Measurements from ENCODE around the gene ABL2.
"Not testable (repeated sequence)": the region's sequence is repeated elsewhere in the genome, so short reads cannot be mapped to it uniquely, and the experiment has no call there.

ABL2 gene

GRCh38 chr1:179168536-179168935 is 60.9 kb downstream of the ABL2 start:
- DNase-seq: peak; percentile 25 to 79 (median 56)

DNA sequence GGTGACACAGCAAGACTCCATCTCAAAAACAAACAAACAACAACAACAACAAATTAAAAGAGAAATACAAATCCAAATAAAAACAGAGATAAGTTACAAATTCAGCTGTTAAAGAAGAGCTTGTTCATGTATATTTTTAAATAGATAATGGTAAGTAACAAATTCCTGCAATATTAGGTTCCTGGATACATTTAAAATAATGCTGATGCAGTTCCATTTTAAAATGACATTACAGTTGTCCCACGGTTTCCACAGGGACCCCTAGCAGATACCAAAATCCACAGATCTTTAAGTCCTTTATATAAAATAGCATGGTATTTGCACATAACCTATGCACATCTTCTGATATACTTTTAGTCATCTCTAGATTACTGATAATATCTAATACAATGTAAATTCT is 61.5 kb downstream of the ABL2 start:
- no peak for DNase-seq

DNA sequence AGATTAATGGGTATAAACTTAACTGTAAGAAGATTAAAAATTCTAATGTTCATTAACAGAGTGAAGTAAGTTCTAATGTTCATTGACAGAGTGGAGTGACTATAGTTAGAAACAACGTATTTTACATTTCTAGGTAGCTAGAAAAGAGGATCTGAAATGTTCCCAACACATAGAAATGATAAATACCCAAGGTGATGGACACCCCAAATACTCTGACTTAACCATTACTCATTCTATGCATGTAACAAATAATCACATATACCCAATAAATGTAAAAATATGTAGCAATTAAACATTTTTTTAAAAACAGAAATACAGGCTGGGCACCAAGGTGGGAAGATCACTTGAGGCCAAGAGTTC is 62.1 kb downstream of the ABL2 start:
- DNase-seq: no peak

GRCh38 chr1:179166663-179167417 is 62.6 kb downstream of the ABL2 start:
- DNase-seq: no peak

- DNase-seq: no peak
Measured at GRCh38 chr1:179164494-179164893, 65.0 kb downstream of the ABL2 start.

DNA sequence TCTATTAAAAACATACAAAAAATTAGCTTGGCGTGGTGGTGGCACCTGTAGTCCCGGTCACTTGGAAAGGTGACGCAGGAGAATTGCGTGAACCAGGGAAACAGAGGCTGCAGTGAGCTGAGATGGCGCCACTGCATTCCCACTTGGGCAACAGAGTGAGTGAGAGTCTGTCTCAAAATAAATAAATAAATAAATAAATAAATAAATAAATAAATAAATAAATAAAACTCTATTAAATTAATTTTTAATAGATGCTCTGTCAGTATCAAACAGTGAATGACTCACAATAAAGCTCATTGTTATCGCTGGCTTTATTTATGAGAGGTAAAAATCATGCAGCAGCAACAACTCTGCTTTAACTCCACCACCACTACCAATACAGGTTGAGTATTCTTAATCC is 72.8 kb downstream of the ABL2 start:
- no peak for DNase-seq

DNA sequence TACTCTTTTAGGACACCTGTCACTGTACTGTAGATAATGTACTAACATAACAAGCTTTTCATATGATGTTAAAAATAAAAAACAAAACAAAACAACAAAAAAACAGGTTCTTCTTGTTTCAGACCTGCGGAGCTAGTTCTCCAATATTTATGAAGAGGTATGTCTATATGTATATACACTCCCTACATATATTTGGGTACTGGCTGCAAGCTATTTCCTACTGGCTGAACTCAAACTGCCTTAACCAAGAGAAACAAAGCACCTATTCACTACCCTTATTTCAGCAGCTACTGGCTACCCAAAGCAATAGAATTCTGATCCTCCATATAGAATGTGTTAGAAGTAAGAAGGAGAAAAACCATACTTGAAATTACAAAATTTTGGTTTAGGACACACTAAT is 73.5 kb downstream of the ABL2 start:
- DNase-seq: no peak

DNA sequence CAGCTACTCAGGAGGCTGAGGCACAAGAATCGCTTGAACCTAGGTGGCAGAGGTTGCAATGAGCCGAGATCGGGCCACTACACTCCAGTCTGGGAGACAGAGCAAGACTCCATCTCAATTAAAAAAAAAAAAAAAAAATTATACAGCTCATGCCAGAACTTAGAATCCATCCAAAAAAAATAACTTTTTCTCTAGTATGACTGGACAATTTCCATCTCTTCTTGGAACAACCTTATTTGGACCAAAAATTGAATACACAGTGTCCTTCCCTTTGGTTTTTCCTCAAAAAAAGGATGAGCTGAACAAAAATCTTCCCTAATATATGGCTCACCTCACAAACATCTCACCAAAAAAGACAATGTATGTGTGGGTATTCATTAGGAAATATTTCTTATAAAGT is 73.9 kb downstream of the ABL2 start:
- no peak for DNase-seq

GRCh38 chr1:179154437-179154836 is 75.0 kb downstream of the ABL2 start:
- DNase-seq: no peak

DNA sequence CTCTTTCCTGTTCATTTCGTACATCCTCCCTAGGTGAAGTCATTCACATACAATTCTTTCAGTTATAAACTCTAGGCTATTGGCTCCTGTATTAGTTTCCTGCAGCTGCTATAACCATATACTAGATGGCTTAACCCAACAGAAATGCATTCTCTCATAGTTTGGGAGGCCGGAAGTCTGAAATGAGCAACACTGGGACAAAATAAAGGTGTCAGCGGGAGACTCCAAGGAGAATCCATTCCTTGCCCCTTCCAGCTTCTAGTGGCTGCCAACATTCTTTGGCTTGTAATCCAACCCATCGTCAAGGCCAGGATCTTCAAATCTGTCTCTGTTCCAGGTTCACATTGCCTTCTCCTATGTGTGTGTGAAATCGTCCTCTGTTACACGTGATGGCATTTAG is 76.3 kb downstream of the ABL2 start:
- no peak for DNase-seq

DNA sequence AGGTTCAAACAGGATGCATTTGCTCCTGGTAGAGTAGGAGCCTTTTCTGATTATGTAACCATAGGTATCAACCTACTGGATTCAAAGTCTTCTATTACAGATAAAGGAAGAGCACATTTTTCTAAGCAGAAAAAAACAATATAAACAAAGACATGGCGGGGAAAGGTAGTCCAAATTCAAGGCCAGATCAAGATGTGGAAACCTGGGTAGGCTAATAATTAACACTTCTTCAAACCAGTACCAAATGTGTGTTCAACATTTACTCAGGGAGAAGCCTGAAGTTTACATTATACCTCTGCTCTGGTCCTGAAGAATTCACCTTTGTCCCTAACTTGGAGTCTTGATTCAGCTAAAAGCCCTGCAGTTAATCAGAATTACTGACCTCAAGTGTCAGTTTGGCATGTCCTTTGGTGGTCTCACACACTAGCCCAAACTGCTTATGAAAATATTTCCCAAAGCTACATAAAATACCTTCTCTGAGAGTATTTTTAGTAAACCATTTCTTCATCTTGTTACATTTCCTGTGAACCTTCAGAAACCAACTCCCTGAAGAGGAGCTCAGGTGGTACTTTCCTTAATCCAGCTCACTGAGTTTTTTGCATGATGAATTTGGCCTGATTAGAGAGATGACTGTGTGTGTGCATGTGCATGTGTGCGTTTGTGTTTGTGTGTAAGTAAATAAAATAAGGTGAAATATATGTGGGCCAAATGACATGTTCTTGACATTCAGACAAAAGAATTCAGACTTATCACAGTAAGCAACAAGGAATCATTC is 77.4 kb downstream of the ABL2 start:
- DNase-seq: no peak

GRCh38 chr1:179146911-179147310 is 82.6 kb downstream of the ABL2 start:
- DNase-seq: no peak

DNA sequence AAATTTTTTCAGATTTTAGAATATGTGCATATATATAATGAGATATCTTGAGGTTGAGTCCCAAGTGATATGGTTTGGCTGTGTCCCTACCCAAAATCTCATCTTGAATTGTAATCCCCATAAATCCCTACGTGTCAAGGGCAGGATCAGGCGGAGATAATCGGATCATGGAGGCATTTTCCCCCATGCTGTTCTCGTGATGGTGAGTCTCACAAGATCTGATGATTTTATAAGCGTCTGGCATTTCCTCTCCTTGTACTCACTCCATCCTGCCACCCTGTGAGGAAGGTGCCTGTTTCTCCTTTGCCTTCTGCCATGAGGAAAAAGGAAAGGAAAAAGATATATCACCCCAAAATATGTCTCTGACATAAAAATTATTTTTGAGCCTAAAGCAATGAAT is 83.0 kb downstream of the ABL2 start:
- DNase-seq: no peak

DNA sequence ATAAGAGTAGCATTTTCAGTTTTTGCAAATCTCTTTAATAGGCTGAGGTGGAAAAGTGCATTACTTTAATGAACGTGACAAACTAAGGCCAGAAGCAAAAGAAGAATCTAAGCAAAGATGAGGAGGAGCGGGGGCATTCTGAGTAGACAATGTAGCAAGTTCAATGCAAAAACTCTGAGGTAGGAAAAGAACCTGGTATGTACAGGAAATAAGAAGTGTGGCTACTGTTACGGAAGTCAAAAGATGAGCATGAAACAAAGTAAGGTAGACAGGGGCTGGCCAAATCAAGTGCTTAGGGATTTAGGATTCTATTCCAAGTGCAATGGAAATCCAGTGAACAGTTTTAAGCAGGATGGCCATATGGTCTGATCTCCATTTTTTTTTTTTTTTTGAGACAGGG is 84.0 kb downstream of the ABL2 start:
- DNase-seq: no peak

DNA sequence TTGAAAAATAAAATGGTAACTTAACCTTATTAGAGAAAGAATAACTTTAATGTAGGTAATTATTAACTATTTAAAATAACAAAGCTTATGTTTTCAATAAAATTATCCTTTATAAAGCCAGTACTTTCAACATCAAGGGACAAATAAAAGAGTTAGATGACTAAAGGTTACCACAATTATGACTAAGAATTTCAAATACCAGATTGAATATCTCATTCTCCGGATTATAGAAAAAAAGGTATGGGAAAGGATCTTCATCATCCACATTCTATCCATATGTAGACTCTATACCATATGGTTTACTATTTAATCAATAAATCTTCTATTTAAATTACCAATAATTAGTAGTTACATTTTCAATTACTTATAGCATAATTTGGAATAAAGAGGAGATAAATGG is 84.9 kb downstream of the ABL2 start:
- no peak for DNase-seq

- DNase-seq: peak in 2 of 4 experiments; percentile 38 to 55
Measured at GRCh38 chr1:179143322-179143721, 86.2 kb downstream of the ABL2 start.

DNA sequence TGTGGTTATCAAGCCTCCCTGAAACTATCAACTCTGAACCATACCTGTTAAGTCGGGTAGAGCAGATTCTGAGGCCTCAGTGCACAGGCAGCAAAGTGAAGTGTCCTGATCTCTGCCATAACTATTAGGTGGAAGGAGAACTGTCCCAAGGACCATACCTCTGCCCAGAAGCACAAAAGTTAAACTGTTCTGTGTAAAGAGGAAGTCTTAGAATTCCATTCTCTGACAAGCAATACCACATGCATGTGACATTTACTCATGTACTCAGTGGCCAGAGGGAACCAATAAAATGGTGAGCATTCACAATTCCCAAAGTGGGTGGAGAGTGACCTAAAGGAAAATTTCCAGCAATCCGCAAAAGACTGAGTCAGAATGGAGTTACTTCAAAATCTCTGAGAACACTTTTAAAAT is 86.6 kb downstream of the ABL2 start:
- DNase-seq: peak; percentile 80 to 96 (median 90)

DNA sequence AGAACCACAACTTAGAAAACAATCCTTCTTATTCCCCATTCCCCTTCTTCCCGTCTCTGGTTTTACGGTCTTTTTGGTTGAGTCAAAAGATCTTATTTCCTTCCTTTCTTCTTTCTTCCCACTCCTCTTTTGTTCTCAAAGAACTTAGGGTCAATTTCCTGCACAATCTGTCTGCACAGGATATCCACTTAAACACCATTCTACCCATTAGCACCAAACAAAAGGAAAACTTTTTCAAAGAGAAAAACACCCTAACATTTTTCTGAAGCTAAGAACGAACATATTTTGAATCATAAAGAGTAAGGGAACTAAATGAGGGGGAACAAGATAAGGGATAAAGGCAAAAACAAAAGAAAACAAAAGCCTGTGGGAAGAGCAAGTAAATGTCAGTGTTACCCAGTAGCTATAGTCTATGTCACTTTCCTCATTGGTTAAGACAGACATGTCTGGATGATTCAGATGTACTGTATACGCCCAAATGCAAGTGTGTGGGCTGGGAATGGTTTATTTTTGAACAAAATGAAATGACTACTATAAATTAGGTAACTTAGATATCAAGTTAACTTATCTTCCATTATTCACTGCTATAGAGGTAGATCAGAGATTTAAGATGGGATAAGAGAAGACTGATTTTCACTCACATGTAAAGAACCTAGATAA is 87.8 kb downstream of the ABL2 start:
- DNase-seq: peak; percentile 57 to 90 (median 75)

GRCh38 chr1:179138755-179139154 is 90.7 kb downstream of the ABL2 start:
- DNase-seq: not testable (repeated sequence)

- no peak for DNase-seq
Measured at GRCh38 chr1:179137617-179138255, 91.7 kb downstream of the ABL2 start.

GRCh38 chr1:179135707-179136106 is 93.8 kb downstream of the ABL2 start:
- DNase-seq: not testable (repeated sequence)

DNA sequence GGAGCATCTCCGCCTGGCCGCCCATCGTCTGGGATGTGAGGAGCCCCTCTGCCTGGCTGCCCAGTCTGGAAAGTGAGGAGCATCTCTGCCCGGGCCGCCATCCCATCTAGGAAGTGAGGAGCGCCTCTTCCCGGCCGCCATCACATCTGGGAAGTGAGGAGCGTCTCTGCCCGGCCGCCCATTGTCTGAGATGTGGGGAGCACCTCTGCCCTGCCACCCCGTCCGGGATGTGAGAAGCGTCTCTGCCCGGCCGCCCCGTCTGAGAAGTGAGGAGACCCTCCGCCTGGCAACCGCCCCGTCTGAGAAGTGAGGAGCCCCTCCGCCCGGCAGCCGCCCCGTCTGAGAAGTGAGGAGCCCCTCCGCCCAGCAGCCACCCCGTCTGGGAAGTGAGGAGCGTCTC is 94.3 kb downstream of the ABL2 start:
- not testable (repeated sequence) for DNase-seq
